Liver (tissue), 9 donors: Measurements from ENCODE around the gene ECHS1. TPM values are rescaled to one million over a fixed set of nuclear protein-coding genes. Genes with fewer than 3 reads are reported as not detected.

ENCODE experiments used
- DNase-seq: peaks from one replicate; pipeline ENCODE4 v3.0.0-alpha.2; 2017; ENCODE audit warnings: low spot score
- H3K27ac ChIP-seq, 2 donors: one replicate each; pipeline ENCODE4 v1.7.0; 2013; ENCODE audit warnings: inconsistent platforms in 2 of 2, low read length in 2 of 2, control low read depth in 1 of 2, low read depth in 1 of 2, mild to moderate bottlenecking in 1 of 2
- H3K27me3 ChIP-seq, 4 donors: one replicate each; pipeline versions ENCODE4 v1.6.1 to v1.7.0; 2013; ENCODE audit warnings: low read length in 3 of 4, inconsistent platforms in 1 of 4, mild to moderate bottlenecking in 1 of 4, moderate library complexity in 1 of 4; ENCODE audit not compliant: control insufficient read depth in 4 of 4, insufficient read depth in 4 of 4
- H3K36me3 ChIP-seq, 4 donors: one replicate each; pipeline versions ENCODE4 v1.6.1 to v1.7.0; 2013; ENCODE audit warnings: low read length in 3 of 4, mild to moderate bottlenecking in 3 of 4, low read depth in 1 of 4, moderate library complexity in 1 of 4; ENCODE audit not compliant: control insufficient read depth in 4 of 4, insufficient read depth in 3 of 4
- H3K4me1 ChIP-seq, 4 donors: one replicate each; pipeline versions ENCODE4 v1.6.1 to v1.7.0; 2013; ENCODE audit warnings: low read length in 3 of 4, mild to moderate bottlenecking in 3 of 4, moderate library complexity in 1 of 4; ENCODE audit not compliant: control insufficient read depth in 4 of 4, insufficient read depth in 4 of 4
- H3K4me3 ChIP-seq, 3 donors: one replicate each; pipeline versions ENCODE4 v1.6.1 to v1.7.0; 2013; ENCODE audit warnings: low read length in 3 of 3, control low read depth in 1 of 3, low read depth in 1 of 3, mild to moderate bottlenecking in 1 of 3
- H3K9ac ChIP-seq, 2 donors: one replicate each; pipeline ENCODE4 v1.7.0; 2013; ENCODE audit warnings: low read length in 2 of 2, mild to moderate bottlenecking in 2 of 2, moderate library complexity in 2 of 2, control low read depth in 1 of 2, low read depth in 1 of 2
- H3K9me3 ChIP-seq, 4 donors: one replicate each; pipeline versions ENCODE4 v1.6.1 to v1.7.0; 2013; ENCODE audit warnings: low read length in 3 of 4; ENCODE audit not compliant: control insufficient read depth in 4 of 4
- ATF3 ChIP-seq: IDR thresholded peaks from 2 replicates; pipeline ENCODE4 v1.6.1; 2016; ENCODE audit warnings: antibody characterized with exemption
- CTCF ChIP-seq: fragments of 150-350 bp; IDR thresholded peaks from 2 replicates; pipeline ENCODE4 v1.5.1; 2017; ENCODE audit warnings: improper control_type of control experiment, low read depth, low read length; ENCODE audit not compliant: missing input control
- EGR1 ChIP-seq, 2 donors: IDR thresholded peaks; 2 replicates each; pipeline ENCODE4 v1.6.1; 2016 to 2018; ENCODE audit warnings: antibody characterized with exemption in 2 of 2, low read depth in 2 of 2
- FOXA1 ChIP-seq: IDR thresholded peaks from 2 replicates; pipeline ENCODE4 v1.6.1; 2016; ENCODE audit warnings: antibody characterized with exemption
- FOXA2 ChIP-seq: IDR thresholded peaks from 2 replicates; pipeline ENCODE4 v1.6.1; 2016; ENCODE audit warnings: antibody characterized with exemption
- GABPA ChIP-seq, 2 donors: IDR thresholded peaks in 1 of 2; conservative IDR thresholded peaks in 1 of 2; 2 replicates each; pipeline ENCODE4 v1.6.1; 2016; ENCODE audit warnings: antibody characterized with exemption in 2 of 2, mild to moderate bottlenecking in 1 of 2, moderate library complexity in 1 of 2
- HNF4A ChIP-seq, 2 donors: conservative IDR thresholded peaks; 2 replicates each; pipeline ENCODE4 v1.6.1; 2016; ENCODE audit warnings: antibody characterized with exemption in 2 of 2, mild to moderate bottlenecking in 2 of 2
- JUND ChIP-seq, 2 donors: IDR thresholded peaks; 2 replicates each; pipeline ENCODE4 v1.6.1; 2016; ENCODE audit warnings: antibody characterized with exemption in 2 of 2
- RAD21 ChIP-seq, 2 donors: IDR thresholded peaks; 2 replicates each; pipeline ENCODE4 v1.6.1; 2016; ENCODE audit warnings: antibody characterized with exemption in 2 of 2, mild to moderate bottlenecking in 2 of 2
- REST ChIP-seq: IDR thresholded peaks from 2 replicates; pipeline ENCODE4 v1.6.1; 2016; ENCODE audit warnings: antibody characterized with exemption, mild to moderate bottlenecking
- SP1 ChIP-seq: IDR thresholded peaks from 2 replicates; pipeline ENCODE4 v1.6.1; 2018; ENCODE audit warnings: antibody characterized with exemption, mild to moderate bottlenecking
- YY1 ChIP-seq: IDR thresholded peaks from 2 replicates; pipeline ENCODE4 v1.6.1; 2016; ENCODE audit warnings: antibody characterized with exemption, mild to moderate bottlenecking
- WGBS: extraction: QIAGEN DNeasy Blood & Tissue Kit; methylation state at CpG from one replicate; pipeline ENCODE4 v1.1.7; 2013; 5-methylcytosine and 5-hydroxymethylcytosine counted together
- polyA plus RNA-seq, 2 donors: library from polyadenylated mRNA; stranded (reverse) in 1 of 2; unstranded in 1 of 2; fragments of 200-250 nt in 1 of 2; fragments of >200 nt in 1 of 2; fragmentation: Nextera tagmentation in 1 of 2; extraction: Ambion mirVana in 1 of 2; gene quantifications; one replicate each; pipeline versions ENCODE4 v1.2.1 to v1.2.3, GENCODE V29; 2013 to 2015
- total RNA-seq, 2 donors: library from RNA; depleted of rRNA; stranded (reverse); fragments of >200 nt; gene quantifications; one replicate each; pipeline ENCODE4 v1.2.3, GENCODE V29; 2014
- donor health status: healthy.
- donor health status: healthy.
- donor health status: healthy.
- donor health status: healthy.
- donor health status: healthy.

The ECHS1 gene
- total and polyA plus RNA-seq, 4 donors, result 41.5 to 849 (median 354) TPM

- Histone ChIP-seq H3K9ac (no peak within 1 kb of the TSS), H3K27me3 (peaks cover 0 to 14% (median 8%) of the 10 kb centered on the region in 4 donors), H3K27ac (no peak within 1 kb of the TSS), H3K4me3 (peak within 1 kb of the TSS in 1 of 3 donors; percentile 26), H3K9me3 (no peaks in the 10 kb centered on the region), H3K36me3 (no peaks in the 10 kb centered on the region), H3K4me1 (peaks cover 0 to 16% (median 8%) of the 10 kb centered on the region in 4 donors)
- WGBS, result 19% methylated on average over 63 of the region's 63 CpGs
- DNase-seq, result no peak
- no peak for TF ChIP-seq EGR1 (IDR thresholded peaks at IDR 0.05; ENCODE audit: low read depth in 2 of 2)
- TF ChIP-seq ATF3, result no peak
- TF ChIP-seq JUND (IDR thresholded peaks at IDR 0.05), result no peak
- TF ChIP-seq SP1, result no peak
Measured at GRCh38 chr10:133336577-133337369, 36.4 kb downstream of the ECHS1 start, which contains the start of gene CALY. TSS of gene CALY (minus strand) at chr10:133336896. CDS start at chr10:133328989, 7,907 bp downstream.

GRCh38 chr10:133336118-133336576 is 37.0 kb downstream of the ECHS1 start:
- Histone ChIP-seq H3K4me3 (peak overlapping the region in 1 of 3 donors; percentile 26), H3K9me3 (no peaks in the 10 kb centered on the region), H3K27me3 (peaks cover 0 to 14% (median 8%) of the 10 kb centered on the region in 4 donors), H3K9ac (no peak overlapping the region), H3K4me1 (peaks cover 0 to 16% (median 8%) of the 10 kb centered on the region in 4 donors), H3K36me3 (no peaks in the 10 kb centered on the region), H3K27ac (no peak overlapping the region)
- no peak for TF ChIP-seq FOXA2
- no peak for TF ChIP-seq JUND (IDR thresholded peaks at IDR 0.05)
- no peak for TF ChIP-seq FOXA1
- TF ChIP-seq YY1, result no peak
- no peak for TF ChIP-seq REST
- no peak for TF ChIP-seq RAD21 (IDR thresholded peaks at IDR 0.05)
- no peak for TF ChIP-seq HNF4A (conservative IDR thresholded peaks at IDR 0.05)
- TF ChIP-seq GABPA (IDR thresholded peaks at IDR 0.05 in 1 of 2, conservative IDR thresholded peaks at IDR 0.05 in 1 of 2), result no peak
- TF ChIP-seq EGR1 (IDR thresholded peaks at IDR 0.05; ENCODE audit: low read depth in 2 of 2), result no peak
- TF ChIP-seq CTCF, result no peak
- no peak for DNase-seq
- WGBS, result 10% methylated on average over 41 of the region's 41 CpGs
